GM10847 (cell line): ENCODE data around the gene ZDHHC16.

ENCODE experiments used
- POLR2A ChIP-seq: IDR thresholded peaks from 2 replicates; pipeline ENCODE4 v1.6.1; 2011; ENCODE audit not compliant: insufficient read length; ENCODE audit errors: extremely low read depth

ZDHHC16 gene

DNA sequence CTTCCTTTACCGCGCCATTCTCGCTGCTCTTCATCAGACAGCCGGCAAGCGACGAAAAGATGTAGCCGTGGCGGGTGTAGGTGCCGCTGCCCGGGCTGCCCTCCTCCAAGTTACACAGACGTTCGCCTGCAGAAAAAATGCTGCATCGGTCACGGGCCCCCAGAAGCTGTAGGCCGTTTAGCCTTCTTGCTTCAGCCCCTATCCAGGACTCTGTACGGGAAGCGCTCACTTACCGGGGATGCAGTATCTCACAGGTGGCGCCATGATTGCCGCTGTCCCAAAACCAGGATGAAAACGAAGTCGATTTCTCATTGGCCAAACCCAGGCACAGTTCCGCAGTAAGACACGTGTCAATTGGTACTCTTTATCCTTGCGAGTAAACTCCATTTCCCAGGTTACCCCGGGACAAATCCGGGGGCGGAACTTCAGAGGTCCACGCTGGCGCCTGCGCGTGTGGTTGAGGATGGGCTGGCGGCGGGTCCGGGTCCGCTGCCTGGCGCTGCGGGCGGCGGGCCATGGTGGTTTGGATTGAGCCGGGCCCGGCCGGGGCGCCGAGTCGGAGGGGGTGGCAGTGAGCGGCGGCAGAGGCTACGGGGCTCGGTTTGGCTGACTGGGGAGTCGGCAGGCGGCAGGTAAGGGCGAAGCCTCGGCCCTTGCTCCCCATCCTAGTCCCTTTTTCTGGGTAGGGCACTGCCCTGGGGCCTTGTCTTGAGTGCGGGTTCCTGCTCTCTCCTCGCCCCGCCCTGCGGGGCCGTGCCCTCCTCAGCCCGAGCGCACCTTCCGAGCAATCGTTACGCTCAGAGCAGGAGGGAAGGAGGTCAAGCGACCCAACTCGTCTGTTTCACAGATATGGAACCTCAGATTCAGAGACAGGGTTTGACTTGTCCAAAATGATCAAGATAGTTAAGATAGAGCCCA, at the start of gene ZDHHC16, which contains the start of gene EXOSC1:
Gene ZDHHC16, plus strand, starts transcription at position 454 of the 918 bp plus-strand sequence. CDS start 5,501 bp downstream, outside the sequence.
Gene EXOSC1, minus strand, starts transcription at position 285 of the 918 bp plus-strand sequence. Its CDS starts 21 bp downstream, at position 264.
- peak; percentile 82 for TF ChIP-seq POLR2A

DNA sequence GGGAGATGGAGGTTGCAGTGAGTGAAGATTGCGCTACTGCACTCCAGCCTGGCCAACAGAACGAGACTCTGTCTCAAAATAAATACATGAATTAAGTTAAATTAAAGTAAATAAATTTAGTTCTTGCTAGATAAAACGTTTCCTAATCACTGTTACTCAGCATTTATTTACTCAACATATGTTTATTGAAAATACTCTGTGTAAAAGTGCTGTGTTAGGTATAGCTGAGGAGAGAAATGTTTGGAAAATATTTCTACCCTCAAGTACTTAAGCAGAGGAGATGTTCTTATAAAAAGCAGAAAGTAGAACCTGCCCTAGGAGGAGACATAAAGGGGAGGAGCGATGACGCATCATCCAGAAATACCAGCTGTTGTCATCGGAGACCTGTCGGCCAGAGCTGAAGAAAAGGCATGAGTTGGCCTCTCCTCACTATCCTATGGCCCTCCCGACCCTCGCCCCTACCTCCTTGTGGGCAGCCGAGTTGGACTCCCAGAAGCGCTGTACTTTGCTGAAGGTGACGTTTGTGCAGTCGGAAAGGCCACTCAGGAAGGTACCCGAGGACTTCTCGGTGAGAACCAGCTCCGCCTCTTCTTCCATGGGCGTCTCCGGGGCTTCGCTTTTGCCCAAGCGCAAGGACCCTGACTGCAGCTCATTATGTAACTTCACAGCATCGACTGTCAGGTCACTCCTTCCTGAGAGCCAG, 46.0 kb upstream of the ZDHHC16 start:
- TF ChIP-seq POLR2A, result no peak

DNA sequence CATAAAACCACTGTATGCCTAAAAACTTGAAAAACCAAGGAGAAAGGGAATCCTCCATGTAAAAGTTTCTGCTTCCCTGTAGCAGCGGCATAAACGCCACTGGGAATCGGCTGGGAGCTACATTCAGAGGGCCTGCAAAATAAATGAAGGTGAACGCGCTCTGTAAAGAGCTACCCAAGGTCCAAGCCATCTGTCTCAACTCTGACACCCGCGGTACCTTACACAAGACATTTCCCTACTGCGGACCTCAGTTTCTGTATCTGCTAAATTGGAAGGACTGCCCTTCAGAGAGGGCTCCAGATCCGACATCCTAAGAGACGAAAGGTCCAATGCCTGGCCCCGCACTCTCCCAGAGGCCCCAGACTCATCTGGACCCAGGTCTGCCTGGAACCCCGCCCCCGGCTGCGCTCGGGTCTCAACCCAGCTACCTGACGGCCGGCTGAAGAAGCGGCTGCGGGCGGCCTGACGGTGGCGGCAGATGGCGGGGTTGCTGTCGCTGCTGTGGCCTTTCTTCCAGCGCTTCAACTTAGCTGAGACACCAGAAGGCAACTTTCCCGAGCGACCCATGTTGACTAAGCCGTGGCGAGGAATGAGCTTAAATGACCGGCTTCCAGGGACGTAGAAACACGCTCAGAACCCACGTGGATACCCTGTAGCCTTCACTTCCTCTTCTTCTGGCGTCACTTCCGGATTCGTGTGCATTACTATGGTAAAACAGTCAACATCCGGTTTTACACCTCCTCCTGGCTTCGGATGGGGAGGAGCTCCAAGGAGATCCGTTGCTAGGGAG, 45.1 kb upstream of the ZDHHC16 start, which contains the start of gene RRP12:
Gene RRP12, minus strand, starts transcription at position 676 of the 790 bp plus-strand sequence. Its CDS starts 109 bp downstream, at position 567.
- TF ChIP-seq POLR2A, result peak; percentile 15

DNA sequence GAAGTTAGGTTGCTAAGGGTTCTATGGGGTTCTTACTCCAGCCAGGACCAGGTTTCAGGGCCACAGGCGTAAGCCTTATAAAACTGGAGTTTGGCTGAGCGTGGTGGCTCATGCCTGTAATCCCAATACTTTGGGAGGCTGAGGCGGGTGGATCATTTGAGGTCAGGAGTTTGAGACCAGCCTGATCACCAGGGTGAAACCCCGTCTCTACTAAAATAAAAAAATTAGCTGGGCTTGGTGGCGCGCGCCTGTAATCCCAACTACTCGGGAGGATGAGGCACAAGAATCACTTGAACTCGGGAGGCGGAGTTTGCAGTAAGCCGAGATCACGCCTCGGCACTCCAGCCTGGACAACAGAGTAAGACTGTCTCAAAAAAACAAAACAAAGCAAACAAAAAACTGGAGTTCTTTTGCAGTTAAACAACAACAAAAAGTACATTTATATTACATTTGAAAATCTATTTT, 44.5 kb upstream of the ZDHHC16 start:
- no peak for TF ChIP-seq POLR2A

DNA sequence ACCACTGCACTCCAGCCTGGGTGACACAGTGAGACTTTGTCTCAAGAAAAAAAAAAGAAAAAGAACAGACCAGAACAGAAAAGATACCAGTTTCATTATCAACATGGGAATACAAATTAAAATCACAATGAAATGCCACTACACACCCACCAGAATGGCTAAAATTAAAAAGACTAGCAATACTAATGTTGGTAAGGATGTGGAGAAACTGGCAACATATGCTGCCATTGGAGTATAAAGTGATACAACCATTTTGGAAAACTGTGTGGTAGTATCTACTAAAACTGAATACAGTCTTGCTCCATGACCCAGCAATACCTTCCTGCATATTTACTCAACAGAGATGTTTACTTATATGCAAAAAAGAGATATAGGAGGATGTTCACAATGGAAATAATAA, 41.9 kb upstream of the ZDHHC16 start:
- no peak for TF ChIP-seq POLR2A

DNA sequence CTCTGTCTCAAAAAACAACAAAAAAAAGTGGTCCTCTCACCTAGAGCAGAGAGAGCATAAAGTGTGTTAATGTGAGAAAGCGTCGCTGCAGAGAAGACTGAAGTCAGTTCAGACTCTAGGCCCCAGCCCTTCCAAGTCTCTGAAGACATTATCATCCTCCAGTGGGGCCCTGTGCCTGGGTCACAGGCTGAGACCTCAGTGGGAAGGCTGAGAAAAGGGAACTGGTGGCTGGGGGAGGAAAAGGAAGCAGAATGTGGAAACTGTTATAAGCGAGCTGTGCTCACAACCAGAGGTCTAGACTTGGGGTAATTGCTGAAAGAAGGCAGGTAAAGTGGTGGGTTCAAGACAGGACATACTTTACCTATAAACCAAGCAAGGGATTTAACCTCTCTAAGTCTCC, 39.9 kb upstream of the ZDHHC16 start:
- no peak for TF ChIP-seq POLR2A

DNA sequence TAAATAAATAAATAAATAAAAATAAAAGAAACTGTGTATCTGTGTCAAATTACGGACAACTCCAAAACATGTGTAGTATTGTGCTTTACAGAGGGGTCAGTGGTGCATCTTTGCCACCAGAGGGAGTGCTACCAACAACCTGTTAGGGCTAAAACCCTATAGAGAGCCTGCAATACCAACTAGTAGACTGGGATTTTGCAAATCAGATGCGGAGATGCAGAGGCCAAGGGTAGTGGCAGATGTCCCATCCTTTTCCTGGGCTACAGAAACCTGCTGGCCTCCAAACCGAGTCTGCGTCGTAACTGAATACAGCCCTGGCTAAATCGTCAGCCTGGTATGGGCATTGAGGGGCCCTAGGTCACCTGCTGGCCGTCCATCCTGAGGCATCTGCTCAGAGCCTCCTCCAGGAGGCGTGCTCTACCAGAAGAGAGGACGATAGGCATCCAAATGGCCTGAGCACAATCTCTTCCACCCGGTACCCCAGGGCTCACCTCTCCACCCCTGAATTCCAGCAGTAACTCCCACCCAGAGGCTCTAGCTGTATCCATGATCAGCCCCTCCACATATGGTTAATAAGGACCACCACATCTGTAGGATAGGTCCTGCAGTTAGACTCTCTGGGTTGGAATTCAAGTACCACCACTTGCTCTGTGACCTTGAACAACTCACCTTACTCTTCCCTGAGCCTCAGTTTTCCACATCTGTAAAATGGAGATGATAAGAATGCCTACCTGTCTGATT, 38.6 kb upstream of the ZDHHC16 start:
- TF ChIP-seq POLR2A, result no peak

DNA sequence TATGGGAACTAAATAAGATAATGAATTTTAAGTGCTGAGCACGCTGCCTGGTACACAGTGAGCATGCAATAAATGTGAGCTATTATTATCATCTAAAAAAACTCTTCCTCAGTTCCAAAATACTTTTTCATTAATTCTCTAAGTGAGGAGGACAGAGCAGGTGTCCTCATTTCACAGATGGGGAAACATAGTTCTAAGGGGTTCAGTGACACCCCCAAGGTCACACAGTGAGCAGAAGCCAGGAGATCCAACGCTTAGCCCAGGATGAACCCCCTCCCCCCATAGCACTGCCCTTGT, 38.1 kb upstream of the ZDHHC16 start:
- no peak for TF ChIP-seq POLR2A

DNA sequence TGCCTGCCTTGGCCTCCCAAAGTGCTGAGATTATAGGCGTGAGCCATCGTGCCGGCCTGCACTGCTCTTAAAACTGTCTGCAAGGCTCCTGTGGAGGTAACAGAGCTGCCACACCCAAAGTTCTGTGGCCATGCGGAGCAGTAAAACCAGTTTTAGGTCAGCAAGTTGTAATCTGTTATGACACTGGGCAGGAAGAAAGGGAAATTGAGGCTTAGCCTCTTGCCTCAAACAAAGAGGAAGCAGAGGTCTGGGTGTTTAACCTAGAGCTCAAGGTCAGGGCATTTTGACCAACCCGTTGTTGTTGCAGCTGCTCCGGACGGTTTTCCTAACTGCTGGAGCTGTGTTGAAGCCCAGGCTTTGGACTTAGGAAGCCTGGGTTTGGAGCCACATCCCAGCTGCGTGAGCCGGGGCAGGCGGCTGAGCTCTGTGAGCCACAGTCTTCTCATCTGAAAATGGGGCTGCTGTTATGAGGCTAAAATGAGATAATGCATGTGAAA, 37.4 kb upstream of the ZDHHC16 start:
- TF ChIP-seq POLR2A, result no peak

DNA sequence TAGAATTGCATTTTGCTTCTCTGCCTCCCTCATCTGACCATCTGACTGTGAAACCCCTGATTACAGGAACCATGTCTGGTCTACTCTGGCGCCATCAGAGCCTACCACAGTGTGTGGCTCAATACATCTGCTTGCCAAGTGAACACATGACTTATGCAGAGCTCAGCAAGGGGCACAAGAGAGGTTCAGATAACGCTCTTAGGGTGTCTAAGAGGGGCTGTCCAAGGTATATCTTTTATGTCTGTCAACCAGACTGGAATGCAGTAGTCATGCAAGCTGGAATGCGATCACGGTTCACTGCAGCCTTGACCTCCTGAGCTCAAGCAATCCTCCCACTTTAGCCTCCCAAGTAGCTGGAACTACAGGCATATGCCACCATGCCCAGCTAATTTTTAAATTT, 34.6 kb upstream of the ZDHHC16 start:
- TF ChIP-seq POLR2A, result no peak

DNA sequence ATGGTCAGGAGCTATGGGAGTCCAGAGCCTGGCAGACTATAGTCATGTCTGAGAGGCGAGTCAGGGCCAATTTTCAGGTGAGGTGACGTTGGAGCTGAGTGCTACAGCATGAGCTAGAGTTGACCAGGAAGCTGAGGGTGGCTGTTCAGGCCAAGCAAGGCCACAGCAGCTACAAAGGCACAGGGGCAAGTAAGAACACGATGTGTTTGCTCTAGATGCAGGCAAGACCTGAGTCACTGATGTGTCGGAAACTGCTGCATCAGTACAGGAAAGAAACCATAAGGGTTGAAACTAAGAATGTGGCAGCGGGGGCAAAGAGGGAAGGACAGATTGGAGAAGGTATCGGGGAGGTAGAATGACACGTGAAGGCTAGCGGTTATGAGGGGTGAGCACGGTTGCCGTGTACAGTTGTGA, 33.1 kb upstream of the ZDHHC16 start:
- no peak for TF ChIP-seq POLR2A

DNA sequence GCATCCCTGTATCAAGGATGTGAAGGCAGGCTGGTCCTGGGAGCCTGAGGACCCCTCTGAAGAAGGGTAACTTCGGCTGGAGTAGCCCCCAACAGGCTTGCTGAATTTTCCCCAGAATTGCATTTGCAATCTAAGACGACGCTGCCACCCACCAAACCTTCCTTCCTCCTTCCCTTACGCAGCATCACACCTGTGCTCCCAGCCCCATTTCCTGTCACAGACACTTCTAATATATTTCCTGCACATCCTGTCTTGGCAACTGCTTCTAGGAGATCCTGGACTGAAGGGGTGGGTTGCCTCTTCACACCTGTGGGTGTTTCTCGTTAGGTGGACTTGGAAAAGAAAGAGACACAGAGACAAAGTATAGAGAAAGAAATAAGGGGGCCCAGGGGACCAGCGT, 29.4 kb upstream of the ZDHHC16 start:
- TF ChIP-seq POLR2A, result no peak

DNA sequence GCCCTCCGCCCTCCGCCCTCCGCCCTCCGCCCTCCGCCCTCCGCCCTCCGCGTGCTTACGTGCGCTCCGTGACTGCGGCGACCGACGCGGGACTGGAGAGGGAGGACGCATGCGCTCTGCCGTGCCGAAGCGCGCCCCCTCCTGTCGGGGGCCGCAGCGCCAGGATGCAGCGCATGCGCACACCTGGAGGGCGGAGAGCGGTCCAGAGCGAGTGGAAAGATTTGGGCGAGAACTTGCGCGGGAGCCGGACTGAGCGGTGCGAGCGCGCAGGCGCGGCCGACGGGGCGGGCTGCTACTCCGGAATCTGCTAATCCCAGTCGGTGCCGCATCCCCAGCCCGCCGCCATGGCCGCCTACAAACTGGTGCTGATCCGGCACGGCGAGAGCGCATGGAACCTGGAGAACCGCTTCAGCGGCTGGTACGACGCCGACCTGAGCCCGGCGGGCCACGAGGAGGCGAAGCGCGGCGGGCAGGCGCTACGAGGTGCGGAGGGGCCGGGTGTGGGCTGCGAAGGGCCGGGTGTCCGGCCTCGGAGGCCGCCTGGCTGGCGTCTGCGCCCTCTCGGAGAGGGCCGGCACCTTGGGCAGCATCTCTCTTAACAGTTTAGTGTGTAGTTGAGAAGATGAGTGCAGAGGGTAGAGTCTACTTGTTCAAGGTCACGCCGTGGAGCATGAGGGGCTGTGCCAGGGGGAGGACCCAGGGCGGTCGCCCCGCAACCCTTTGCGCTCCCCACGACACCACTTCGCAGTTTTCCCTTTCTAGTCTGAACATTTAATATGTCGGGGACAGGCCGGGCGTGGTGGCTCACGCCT, 19.8 kb upstream of the ZDHHC16 start, which contains the start of gene PGAM1:
Gene PGAM1, plus strand, starts transcription at position 228 of the 812 bp plus-strand sequence. Its CDS starts 117 bp downstream, at position 345.
- peak; percentile 52 for TF ChIP-seq POLR2A
